HG03457 (cell line): ENCODE measurements around the gene IPPK.

ENCODE experiments used
- ATAC-seq: cut with Tn5 transposase; IDR thresholded peaks from one replicate; pipeline ENCODE4 v1.9.1; 2021; ENCODE audit warnings: moderate number of reproducible peaks; ENCODE audit not compliant: unreplicated experiment

The IPPK gene

GRCh38 chr9:92696619-92697018, 26.7 kb upstream of the IPPK start:
- ATAC-seq: no peak

- no peak for ATAC-seq
Observed at GRCh38 chr9:92686954-92687353, 17.0 kb upstream of the IPPK start.

- ATAC-seq: no peak
Observed at GRCh38 chr9:92685022-92685421, 15.1 kb upstream of the IPPK start.

- no peak for ATAC-seq
Observed at GRCh38 chr9:92682269-92682668, 12.3 kb upstream of the IPPK start.

GRCh38 chr9:92680166-92681119, 10.5 kb upstream of the IPPK start:
- no peak for ATAC-seq

- ATAC-seq: no peak
Observed at GRCh38 chr9:92679413-92680165, 9.7 kb upstream of the IPPK start.

GRCh38 chr9:92671323-92671722, 1.4 kb upstream of the IPPK start:
- ATAC-seq: no peak

- ATAC-seq: no peak
Observed at GRCh38 chr9:92669527-92669889, 423 bp downstream of the IPPK start.

GRCh38 chr9:92668746-92669526, 995 bp downstream of the IPPK start:
- ATAC-seq: no peak

GRCh38 chr9:92666912-92667532, 2.9 kb downstream of the IPPK start:
- ATAC-seq: no peak

GRCh38 chr9:92666236-92666635, 3.7 kb downstream of the IPPK start:
- no peak for ATAC-seq

- no peak for ATAC-seq
Observed at GRCh38 chr9:92665836-92666235, 4.1 kb downstream of the IPPK start.

GRCh38 chr9:92664394-92665152, 5.4 kb downstream of the IPPK start:
- ATAC-seq: no peak

GRCh38 chr9:92663951-92664350, 6.0 kb downstream of the IPPK start:
- ATAC-seq: no peak

GRCh38 chr9:92663126-92663525, 6.8 kb downstream of the IPPK start:
- no peak for ATAC-seq

GRCh38 chr9:92661743-92662142, 8.2 kb downstream of the IPPK start:
- ATAC-seq: no peak

GRCh38 chr9:92661127-92661526, 8.8 kb downstream of the IPPK start:
- ATAC-seq: no peak

GRCh38 chr9:92660266-92660665, 9.7 kb downstream of the IPPK start:
- no peak for ATAC-seq

GRCh38 chr9:92659601-92660000, 10.3 kb downstream of the IPPK start:
- ATAC-seq: no peak

- no peak for ATAC-seq
Observed at GRCh38 chr9:92658611-92659010, 11.3 kb downstream of the IPPK start.
